MM.1S (cell line): ENCODE measurements around the gene DNPH1.

Experiments
- DNase-seq: peaks from one replicate; pipeline ENCODE4 v3.0.0-alpha.2; 2015
- H2AFZ ChIP-seq: fragments of 300-600 bp; sonication (generic); 2 replicates; pipeline ENCODE4 v1.6.0; 2016; ENCODE audit warnings: antibody characterized with exemption, low read length
- H3F3A ChIP-seq: fragments of 300-600 bp; sonication (generic); 2 replicates; pipeline ENCODE4 v1.6.1; 2016; ENCODE audit warnings: mild to moderate bottlenecking, antibody characterized with exemption, low read length, moderate library complexity, mixed read lengths; ENCODE audit not compliant: insufficient read depth
- H3K27ac ChIP-seq: fragments of 300-600 bp; sonication (generic); 2 replicates; pipeline ENCODE4 v1.5.1; 2016; ENCODE audit warnings: mild to moderate bottlenecking, low read length
- H3K27me3 ChIP-seq: fragments of 300-600 bp; sonication (generic); replicated peaks from 2 replicates; pipeline ENCODE4 v1.6.0; 2016; ENCODE audit warnings: low read length; ENCODE audit not compliant: insufficient read depth
- H3K36me3 ChIP-seq: fragments of 300-600 bp; sonication (generic); replicated peaks from 2 replicates; pipeline ENCODE4 v1.6.1; 2016; ENCODE audit warnings: mild to moderate bottlenecking, low read length, mixed read lengths; ENCODE audit not compliant: insufficient read depth
- H3K4me1 ChIP-seq: fragments of 300-600 bp; sonication (generic); 2 replicates; pipeline ENCODE4 v1.6.1; 2016; ENCODE audit warnings: low read length, mixed read lengths
- H3K4me2 ChIP-seq: fragments of 300-600 bp; sonication (generic); 2 replicates; pipeline ENCODE4 v1.6.0; 2016; ENCODE audit warnings: low read depth, low read length
- H3K4me3 ChIP-seq: fragments of 300-600 bp; sonication (generic); 2 replicates; pipeline ENCODE4 v1.5.1; 2016; ENCODE audit warnings: low read length, mixed read lengths
- H3K79me2 ChIP-seq: fragments of 300-600 bp; sonication (generic); 2 replicates; pipeline ENCODE4 v1.6.1; 2016; ENCODE audit warnings: mixed run types, low read length, mixed read lengths
- H3K9ac ChIP-seq: fragments of 300-600 bp; sonication (generic); 2 replicates; pipeline ENCODE4 v1.6.1; 2016; ENCODE audit warnings: low read length, mixed read lengths
- H3K9me2 ChIP-seq: fragments of 300-600 bp; sonication (generic); replicated peaks from 2 replicates; pipeline ENCODE4 v1.6.1; 2016; ENCODE audit warnings: mild to moderate bottlenecking, low read length, mixed read lengths; ENCODE audit not compliant: insufficient read depth
- H3K9me3 ChIP-seq: fragments of 300-600 bp; sonication (generic); replicated peaks from 2 replicates; pipeline ENCODE4 v1.6.1; 2016; ENCODE audit warnings: mild to moderate bottlenecking, low read length, mixed read lengths; ENCODE audit not compliant: insufficient read depth
- H4K20me1 ChIP-seq: fragments of 300-600 bp; sonication (generic); 2 replicates; pipeline ENCODE4 v1.6.1; 2016; ENCODE audit warnings: mild to moderate bottlenecking, low read length, moderate library complexity, mixed read lengths; ENCODE audit not compliant: insufficient read depth
- CTCF ChIP-seq: fragments of 300-600 bp; sonication (generic); IDR thresholded peaks from 2 replicates; pipeline ENCODE4 v1.5.1; 2016; ENCODE audit warnings: antibody characterized with exemption, low read length, mixed read lengths
- EZH2 ChIP-seq: fragments of 300-600 bp; sonication (generic); optimal IDR thresholded peaks from 2 replicates; pipeline ENCODE3; 2017; ENCODE audit warnings: low read depth, mild to moderate bottlenecking, antibody characterized with exemption, low read length, mixed read lengths
- EZH2phosphoT487 ChIP-seq: fragments of 300-600 bp; sonication (generic); IDR thresholded peaks from 2 replicates; pipeline ENCODE4 v1.6.1; 2018; ENCODE audit warnings: antibody characterized with exemption, low read length

The DNPH1 gene

GRCh38 chr6:43268782-43269272 lies 39.5 kb upstream of the DNPH1 start:
- TF ChIP-seq EZH2phosphoT487 (no peak), EZH2 (no peak), CTCF (no peak)
- Histone ChIP-seq H3K79me2 (no peaks in the 10 kb centered on the region), H3K9me3 (no peaks in the 10 kb centered on the region), H3K4me2 (peak overlapping the region; percentile 54), H3K27me3 (peaks cover 10% of the 10 kb centered on the region; the same call in 1 of the 2 replicates), H3K9me2 (no peaks in the 10 kb centered on the region), H4K20me1 (no peaks in the 10 kb centered on the region), H3K36me3 (no peaks in the 10 kb centered on the region), H3K4me1 (no peaks in the 10 kb centered on the region), H2AFZ (no peak overlapping the region), H3F3A (no peaks in the 10 kb centered on the region), H3K4me3 (peak overlapping the region; percentile 41; the same call in 1 of the 2 replicates), H3K9ac (no peak overlapping the region), H3K27ac (no peak overlapping the region)
- DNase-seq: no peak

- Histone ChIP-seq H3K9me2 (no peaks in the 10 kb centered on the region), H3K9me3 (no peaks in the 10 kb centered on the region), H3K36me3 (no peaks in the 10 kb centered on the region), H3K27me3 (0 out of 2 replicates have a peak, but pooled peaks cover 5% of the 10 kb centered on the region), H3K4me2 (no peak overlapping the region), H4K20me1 (no peaks in the 10 kb centered on the region), H3K27ac (no peak overlapping the region), H2AFZ (no peak overlapping the region), H3K9ac (no peak overlapping the region), H3F3A (no peaks in the 10 kb centered on the region), H3K79me2 (no peaks in the 10 kb centered on the region), H3K4me1 (no peaks in the 10 kb centered on the region), H3K4me3 (no peak overlapping the region)
- no peak for TF ChIP-seq EZH2phosphoT487
- no peak for TF ChIP-seq EZH2
- TF ChIP-seq CTCF: no peak
- DNase-seq: no peak
Measured at GRCh38 chr6:43268355-43268700, 39.0 kb upstream of the DNPH1 start.

GRCh38 chr6:43267619-43268354 lies 38.5 kb upstream of the DNPH1 start:
- H3K9ac ChIP-seq: no peak overlapping the region
- H3K4me1 ChIP-seq: no peaks in the 10 kb centered on the region
- H4K20me1 ChIP-seq: no peaks in the 10 kb centered on the region

More at GRCh38 chr6:43267619-43268354, 38.5 kb upstream of the DNPH1 start:
- Histone ChIP-seq H3K4me3 (no peak overlapping the region), H3F3A (no peaks in the 10 kb centered on the region), H3K27me3 (no peaks in the 10 kb centered on the region), H3K9me2 (no peaks in the 10 kb centered on the region), H2AFZ (no peak overlapping the region), H3K36me3 (no peaks in the 10 kb centered on the region), H3K4me2 (no peak overlapping the region), H3K27ac (no peak overlapping the region), H3K79me2 (no peaks in the 10 kb centered on the region), H3K9me3 (no peaks in the 10 kb centered on the region)
- DNase-seq: no peak
- TF ChIP-seq EZH2phosphoT487 (no peak), EZH2 (no peak), CTCF (no peak)
